Activated T-helper 2 cell treated with anti-CD3 and anti-CD28 coated beads, Interferon-gamma antibody, Interleukin-2, Interleukin-4, amounts not matched to agents 10 μg/mL and 5 μg/mL and 100 μg/mL, durations not matched to agents 14 hours and 24 hours and 36 hours (primary cell): Measurements from ENCODE around the gene OVOL3. TPM values are rescaled to one million over a fixed set of nuclear protein-coding genes. Genes with fewer than 3 reads are reported as not detected.
A peak's percentile ranks its signal among the peaks of the same experiment; 100 is the strongest.

Experiments
- DNase-seq: peaks from one replicate; pipeline ENCODE4 v3.0.0; 2021; ENCODE audit warnings: low spot score
- H3K27ac Mint-ChIP-seq: one replicate; pipeline ENCODE4 v1.8.0; 2021; ENCODE audit warnings: mixed read lengths
- H3K27me3 Mint-ChIP-seq: one replicate; pipeline ENCODE4 v1.8.0; 2021; ENCODE audit warnings: low read depth, mixed read lengths
- H3K36me3 Mint-ChIP-seq: one replicate; pipeline ENCODE4 v1.8.0; 2021; ENCODE audit warnings: low read depth, mixed read lengths
- H3K4me1 Mint-ChIP-seq: one replicate; pipeline ENCODE4 v1.8.0; 2021; ENCODE audit warnings: low read depth, mixed read lengths
- H3K4me3 Mint-ChIP-seq: one replicate; pipeline ENCODE4 v1.8.0; 2021; ENCODE audit warnings: low read depth, mild to moderate bottlenecking, moderate library complexity, mixed read lengths
- H3K9me3 Mint-ChIP-seq: one replicate; pipeline ENCODE4 v1.8.0; 2021; ENCODE audit warnings: mixed read lengths
- intact Hi-C: fragments of 100-400 bp; cut with micrococcal nuclease; formaldehyde crosslinking; loops from one replicate; pipeline ENCODE4 v1.15.1; 2023
- total RNA-seq: library from RNA; stranded (reverse); gene quantifications from 2 replicates; pipeline ENCODE4 v1.2.3, GENCODE V29; 2022

The OVOL3 gene
- total RNA-seq, 1 donor from 2014 or later: not detected

GRCh38 chr19:36142046-36142445 lies 31.1 kb downstream of the OVOL3 start:
- H3K4me1 Mint-ChIP-seq: peaks cover 15% of the 10 kb centered on the region
- no peak overlapping the region for H3K4me3 Mint-ChIP-seq
- H3K36me3 Mint-ChIP-seq: peaks cover 54% of the 10 kb centered on the region
- intact Hi-C loops: no loop called here
- no peaks in the 10 kb centered on the region for H3K9me3 Mint-ChIP-seq
- H3K27ac Mint-ChIP-seq: no peak overlapping the region
- H3K27me3 Mint-ChIP-seq: no peaks in the 10 kb centered on the region
- DNase-seq: no peak

GRCh38 chr19:36142496-36142895 lies 31.6 kb downstream of the OVOL3 start:
- H3K36me3 Mint-ChIP-seq: peaks cover 57% of the 10 kb centered on the region
- peaks cover 15% of the 10 kb centered on the region for H3K4me1 Mint-ChIP-seq
- no peak overlapping the region for H3K27ac Mint-ChIP-seq
- no peak for DNase-seq
- intact Hi-C loops: no loop called here
- no peaks in the 10 kb centered on the region for H3K9me3 Mint-ChIP-seq
- H3K4me3 Mint-ChIP-seq: peak overlapping the region; percentile 48
- H3K27me3 Mint-ChIP-seq: no peaks in the 10 kb centered on the region

- H3K4me3 Mint-ChIP-seq: no peak overlapping the region
- intact Hi-C loops: no loop called here
- H3K36me3 Mint-ChIP-seq: peaks cover 75% of the 10 kb centered on the region
- H3K9me3 Mint-ChIP-seq: no peaks in the 10 kb centered on the region
- peaks cover 16% of the 10 kb centered on the region for H3K4me1 Mint-ChIP-seq
- H3K27me3 Mint-ChIP-seq: no peaks in the 10 kb centered on the region
- no peak overlapping the region for H3K27ac Mint-ChIP-seq
- DNase-seq: no peak
Observed at GRCh38 chr19:36144624-36145023, 33.7 kb downstream of the OVOL3 start.

GRCh38 chr19:36149673-36150406 lies 38.9 kb downstream of the OVOL3 start:
- intact Hi-C loops: no loop called here
- Mint-ChIP-seq H3K4me1 (peaks cover 3% of the 10 kb centered on the region), H3K27ac (no peak overlapping the region), H3K4me3 (no peak overlapping the region), H3K9me3 (no peaks in the 10 kb centered on the region), H3K27me3 (no peaks in the 10 kb centered on the region), H3K36me3 (peaks cover 57% of the 10 kb centered on the region)
- DNase-seq: no peak

- Mint-ChIP-seq H3K27me3 (no peaks in the 10 kb centered on the region), H3K36me3 (peaks cover 51% of the 10 kb centered on the region), H3K9me3 (no peaks in the 10 kb centered on the region), H3K4me1 (peaks cover 3% of the 10 kb centered on the region), H3K27ac (no peak overlapping the region), H3K4me3 (no peak overlapping the region)
- intact Hi-C loops: no loop called here
- no peak for DNase-seq
Observed at GRCh38 chr19:36150586-36150985, 39.6 kb downstream of the OVOL3 start.

- H3K36me3 Mint-ChIP-seq: peaks cover 43% of the 10 kb centered on the region
- H3K4me3 Mint-ChIP-seq: no peak overlapping the region
- H3K27me3 Mint-ChIP-seq: no peaks in the 10 kb centered on the region
- H3K27ac Mint-ChIP-seq: no peak overlapping the region
- no peaks in the 10 kb centered on the region for H3K9me3 Mint-ChIP-seq
- intact Hi-C loops: no loop called here
- peaks cover 3% of the 10 kb centered on the region for H3K4me1 Mint-ChIP-seq
- DNase-seq: no peak
Observed at GRCh38 chr19:36151144-36152018, 40.4 kb downstream of the OVOL3 start.

- Mint-ChIP-seq H3K36me3 (peaks cover 37% of the 10 kb centered on the region), H3K27ac (no peak overlapping the region), H3K4me1 (peaks cover 3% of the 10 kb centered on the region), H3K27me3 (no peaks in the 10 kb centered on the region), H3K9me3 (no peaks in the 10 kb centered on the region), H3K4me3 (no peak overlapping the region)
- no peak for DNase-seq
- intact Hi-C loops: no loop called here
Observed at GRCh38 chr19:36152019-36152351, 41.0 kb downstream of the OVOL3 start.

- Mint-ChIP-seq H3K4me1 (peaks cover 3% of the 10 kb centered on the region), H3K4me3 (no peak within 1 kb of the TSS), H3K27ac (no peak within 1 kb of the TSS), H3K36me3 (peaks cover 33% of the 10 kb centered on the region), H3K9me3 (no peaks in the 10 kb centered on the region), H3K27me3 (no peaks in the 10 kb centered on the region)
- DNase-seq: no peak
- intact Hi-C loops: no loop called here
Observed at GRCh38 chr19:36152352-36153091, 41.6 kb downstream of the OVOL3 start, which contains the start of gene COX7A1. Gene COX7A1 (minus strand): TSS chr19:36152447. CDS start chr19:36152407, 40 bp downstream.

GRCh38 chr19:36153126-36153525 lies 42.2 kb downstream of the OVOL3 start:
- no peaks in the 10 kb centered on the region for H3K9me3 Mint-ChIP-seq
- peaks cover 28% of the 10 kb centered on the region for H3K36me3 Mint-ChIP-seq

GRCh38 chr19:36160821-36161596 lies 50.1 kb downstream of the OVOL3 start:
- Mint-ChIP-seq H3K9me3 (no peaks in the 10 kb centered on the region), H3K4me3 (no peak overlapping the region), H3K27me3 (no peaks in the 10 kb centered on the region), H3K36me3 (peaks cover 2% of the 10 kb centered on the region), H3K4me1 (no peaks in the 10 kb centered on the region), H3K27ac (no peak overlapping the region)
- no peak for DNase-seq
- intact Hi-C loops: no loop called here

More at GRCh38 chr19:36153126-36153525, 42.2 kb downstream of the OVOL3 start:
- peaks cover 3% of the 10 kb centered on the region for H3K4me1 Mint-ChIP-seq
- intact Hi-C loops: no loop called here
- H3K4me3 Mint-ChIP-seq: no peak overlapping the region
- no peak for DNase-seq
- H3K27me3 Mint-ChIP-seq: no peaks in the 10 kb centered on the region
- H3K27ac Mint-ChIP-seq: no peak overlapping the region
